A673 (cell line): ENCODE measurements around the gene ADAP2. TPM values are rescaled to one million over a fixed set of nuclear protein-coding genes. Genes with fewer than 3 reads are reported as not detected.

ENCODE experiments used
- Bru-seq: library from RNA; stranded (reverse); fragments of 400-500 nt; gene quantifications from one replicate; lab custom pipeline; 2021; lab: Mats Ljungman, UMichigan
- BruChase-seq, 2 experiments: library from RNA; stranded (reverse); fragments of 400-500 nt; gene quantifications; one replicate each; lab custom pipeline; 2021; lab: Mats Ljungman, UMichigan
- BruUV-seq: library from RNA; stranded (reverse); fragments of 400-500 nt; replicated peaks from 2 replicates; lab custom pipeline; 2021; lab: Mats Ljungman, UMichigan
- CTCF ChIA-PET: fragments of 300-600 bp; sonication (Branson Sonifier 250); formaldehyde crosslinking; loops from one replicate; lab custom pipeline; 2022; ENCODE audit warnings: antibody characterized with exemption; lab: Charles Lee
- POLR2A ChIA-PET: fragments of 300-600 bp; sonication (Branson Sonifier 250); formaldehyde crosslinking; loops from one replicate; lab custom pipeline; 2022; ENCODE audit warnings: antibody characterized with exemption; ENCODE audit not compliant: low non-redundant PET; lab: Charles Lee
- DNase-seq: peaks from one replicate; pipeline ENCODE4 v3.0.0-alpha.2; 2015; ENCODE audit warnings: low spot score
- H3K27ac ChIP-seq: fragments of 200-600 bp; sonication (generic); 2 replicates; pipeline ENCODE4 v1.5.1; 2016; ENCODE audit warnings: mixed run types, low read depth, mild to moderate bottlenecking, mixed read lengths, antibody characterized with exemption, low read length; ENCODE audit not compliant: poor library complexity, severe bottlenecking
- H3K27me3 ChIP-seq: fragments of 200-600 bp; sonication (generic); replicated peaks from 2 replicates; pipeline ENCODE4 v1.6.1; 2017; ENCODE audit warnings: mixed run types, low read depth, mild to moderate bottlenecking, mixed read lengths, antibody characterized with exemption, low read length; ENCODE audit not compliant: insufficient read depth, poor library complexity
- H3K36me3 ChIP-seq: fragments of 200-600 bp; sonication (generic); 2 replicates; pipeline ENCODE4 v1.6.1; 2016; ENCODE audit warnings: mixed run types, mild to moderate bottlenecking, mixed read lengths, antibody characterized with exemption, low read length; ENCODE audit not compliant: insufficient read depth, poor library complexity, severe bottlenecking
- H3K4me1 ChIP-seq: fragments of 200-600 bp; sonication (generic); 2 replicates; pipeline ENCODE4 v1.6.1; 2017; ENCODE audit warnings: mixed run types, mild to moderate bottlenecking, mixed read lengths, antibody characterized with exemption, low read length; ENCODE audit not compliant: insufficient read depth, poor library complexity, severe bottlenecking
- H3K4me3 ChIP-seq: fragments of 200-600 bp; sonication (generic); 2 replicates; pipeline ENCODE4 v1.5.1; 2016; ENCODE audit warnings: low read depth, mixed run types, mild to moderate bottlenecking, mixed read lengths, low read length; ENCODE audit not compliant: poor library complexity, severe bottlenecking
- H3K9me3 ChIP-seq: fragments of 200-600 bp; sonication (generic); 2 replicates; pipeline ENCODE4 v1.6.1; 2016; ENCODE audit warnings: mixed run types, low read depth, mild to moderate bottlenecking, mixed read lengths, antibody characterized with exemption, low read length; ENCODE audit not compliant: poor library complexity, severe bottlenecking
- EZH2 ChIP-seq: fragments of 200-600 bp; sonication (generic); IDR thresholded peaks from 2 replicates; pipeline ENCODE4 v1.6.1; 2017; ENCODE audit warnings: borderline replicate concordance, low read depth, mild to moderate bottlenecking, mixed read lengths, antibody characterized with exemption, low read length; ENCODE audit not compliant: poor library complexity, severe bottlenecking
- intact Hi-C: fragments of 100-400 bp; cut with micrococcal nuclease; formaldehyde crosslinking; loops from one replicate; pipeline ENCODE4 v1.10.0; 2022; ENCODE audit not compliant: unreplicated experiment
- long read RNA-seq: library from polyadenylated mRNA; stranded (forward); transcript quantifications from one replicate; pipeline ENCODE4 v2.0.0, GENCODE V29; 2022
- total RNA-seq: library from RNA; stranded (reverse); gene quantifications from 2 replicates; pipeline ENCODE4 v1.2.3, GENCODE V29; 2021
- TF ChIP-seq, protein P1 (sequence below): fragments of 300-800, 200-600 bp; sonication (generic); conservative IDR thresholded peaks from 2 replicates; pipeline ENCODE4 v1.5.1; 2017; ENCODE audit warnings: low read depth, mild to moderate bottlenecking, antibody characterized with exemption, low read length, moderate library complexity, mixed read lengths

ADAP2 gene
- total RNA-seq (not detected in 2 replicates), Bru-seq, nascent RNA (not detected), BruChase-seq, experiment 1, labeled RNA remaining after a 2-hour chase (not detected), BruChase-seq, experiment 2, labeled RNA remaining after a 6-hour chase (not detected)
- long read RNA-seq, result 0 reads

- Histone ChIP-seq H3K9me3 (no peaks in the 10 kb centered on the region), H3K4me3 (no peak within 1 kb of the TSS), H3K27ac (no peak within 1 kb of the TSS), H3K4me1 (no peaks in the 10 kb centered on the region), H3K36me3 (no peaks in the 10 kb centered on the region), H3K27me3 (peaks cover 37% of the 10 kb centered on the region)
- intact Hi-C loops, result no loop called here
- TF ChIP-seq, protein P1, sequence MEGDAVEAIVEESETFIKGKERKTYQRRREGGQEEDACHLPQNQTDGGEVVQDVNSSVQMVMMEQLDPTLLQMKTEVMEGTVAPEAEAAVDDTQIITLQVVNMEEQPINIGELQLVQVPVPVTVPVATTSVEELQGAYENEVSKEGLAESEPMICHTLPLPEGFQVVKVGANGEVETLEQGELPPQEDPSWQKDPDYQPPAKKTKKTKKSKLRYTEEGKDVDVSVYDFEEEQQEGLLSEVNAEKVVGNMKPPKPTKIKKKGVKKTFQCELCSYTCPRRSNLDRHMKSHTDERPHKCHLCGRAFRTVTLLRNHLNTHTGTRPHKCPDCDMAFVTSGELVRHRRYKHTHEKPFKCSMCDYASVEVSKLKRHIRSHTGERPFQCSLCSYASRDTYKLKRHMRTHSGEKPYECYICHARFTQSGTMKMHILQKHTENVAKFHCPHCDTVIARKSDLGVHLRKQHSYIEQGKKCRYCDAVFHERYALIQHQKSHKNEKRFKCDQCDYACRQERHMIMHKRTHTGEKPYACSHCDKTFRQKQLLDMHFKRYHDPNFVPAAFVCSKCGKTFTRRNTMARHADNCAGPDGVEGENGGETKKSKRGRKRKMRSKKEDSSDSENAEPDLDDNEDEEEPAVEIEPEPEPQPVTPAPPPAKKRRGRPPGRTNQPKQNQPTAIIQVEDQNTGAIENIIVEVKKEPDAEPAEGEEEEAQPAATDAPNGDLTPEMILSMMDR, result no peak
- peak; percentile 39 for TF ChIP-seq EZH2
- BruUV-seq, result no TSS peak
- no peak for DNase-seq
- ChIA-PET POLR2A (no interaction called here), CTCF (no interaction called here)
Measured at GRCh38 chr17:30921544-30922196, at the start of gene ADAP2. Gene ADAP2, plus strand, starts transcription at chr17:30921945. Its CDS starts 70 bp downstream, at chr17:30922015.

DNA sequence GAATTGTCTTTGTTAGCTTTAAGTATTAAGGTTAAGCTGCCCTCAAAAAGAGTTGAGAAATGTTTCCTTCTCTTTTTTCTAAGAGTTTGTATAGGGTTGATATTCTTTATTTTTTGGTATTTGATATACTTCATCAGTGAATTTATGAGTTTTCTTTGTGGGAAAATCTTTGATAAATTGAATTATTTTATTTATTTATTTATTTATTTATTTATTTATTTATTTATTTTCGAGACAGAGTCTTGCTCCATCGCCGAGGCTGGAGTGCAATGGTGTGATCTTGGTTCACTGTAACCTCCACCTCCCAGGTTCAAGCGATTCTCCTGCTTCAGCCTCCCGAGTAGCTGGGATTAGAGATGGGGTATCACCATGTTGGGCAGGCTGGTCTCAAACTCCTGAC is 35.6 kb upstream of the ADAP2 start:
- intact Hi-C loops, result no loop called here
- no peaks in the 10 kb centered on the region for H3K9me3 ChIP-seq
- no peak overlapping the region for H3K4me3 ChIP-seq
- TF ChIP-seq, protein P1, result no peak
- no peak for TF ChIP-seq EZH2
- no peaks in the 10 kb centered on the region for H3K36me3 ChIP-seq
- BruUV-seq, result no TSS peak
- POLR2A ChIA-PET, result no interaction called here
- no peak for DNase-seq
- H3K27ac ChIP-seq, result no peak overlapping the region
- H3K4me1 ChIP-seq, result no peaks in the 10 kb centered on the region
- no peaks in the 10 kb centered on the region for H3K27me3 ChIP-seq
- CTCF ChIA-PET, result no interaction called here

DNA sequence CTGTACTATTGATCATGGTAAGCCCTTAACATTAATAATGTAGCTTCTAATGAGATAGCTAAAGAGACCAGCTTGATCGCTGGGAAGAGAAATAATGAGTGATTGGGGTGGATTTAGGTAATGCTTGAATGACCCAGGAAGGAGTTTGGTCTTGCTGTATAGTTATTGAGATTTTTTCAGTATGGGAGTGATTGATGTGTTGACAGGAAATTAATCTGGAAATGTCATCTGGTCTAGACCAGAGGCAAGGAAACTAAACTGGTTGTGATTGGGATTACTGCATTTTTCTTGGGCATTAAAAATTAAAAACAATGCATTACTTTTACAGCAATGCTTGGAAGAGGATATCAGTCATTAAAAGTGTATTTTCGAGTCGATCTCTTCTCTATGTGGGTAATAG is 27.5 kb upstream of the ADAP2 start:
- intact Hi-C loops, result no loop called here
- ChIA-PET CTCF (no interaction called here), POLR2A (no interaction called here)
- H3K27me3 ChIP-seq, result no peaks in the 10 kb centered on the region
- peaks cover 7% of the 10 kb centered on the region for H3K36me3 ChIP-seq
- H3K4me1 ChIP-seq, result no peaks in the 10 kb centered on the region
- no peaks in the 10 kb centered on the region for H3K9me3 ChIP-seq
- TF ChIP-seq, protein P1, result no peak
- no peak for TF ChIP-seq EZH2
- BruUV-seq, result no TSS peak
- H3K4me3 ChIP-seq, result no peak overlapping the region
- no peak for DNase-seq
- no peak overlapping the region for H3K27ac ChIP-seq
